ENCODE data around the gene TSEN54.

TSEN54 gene

GRCh38 chr17:75505640-75506039 is 10.7 kb upstream of the TSEN54 start:
- no peak overlapping the region for H3K4me3 Mint-ChIP-seq
- H3K4me1 Mint-ChIP-seq (ENCODE audit: low read depth) = no peaks in the 10 kb centered on the region
- H3K27me3 Mint-ChIP-seq = no peaks in the 10 kb centered on the region
- no peak overlapping the region for H3K27ac Mint-ChIP-seq
- H3K36me3 Mint-ChIP-seq = no peaks in the 10 kb centered on the region
- no peaks in the 10 kb centered on the region for H3K9me3 Mint-ChIP-seq (ENCODE audit: low read depth)

- H3K27me3 Mint-ChIP-seq = no peaks in the 10 kb centered on the region
- H3K4me1 Mint-ChIP-seq (ENCODE audit: low read depth) = no peaks in the 10 kb centered on the region
- H3K27ac Mint-ChIP-seq = no peak overlapping the region
- no peaks in the 10 kb centered on the region for H3K9me3 Mint-ChIP-seq (ENCODE audit: low read depth)
- H3K36me3 Mint-ChIP-seq = no peaks in the 10 kb centered on the region
- no peak overlapping the region for H3K4me3 Mint-ChIP-seq
These were observed 10.2 kb upstream of the TSEN54 start for GRCh38 chr17:75506134-75506533.

GRCh38 chr17:75506888-75507287 is 9.4 kb upstream of the TSEN54 start:
- Mint-ChIP-seq H3K27ac (no peak overlapping the region), H3K9me3 (ENCODE audit: low read depth) (no peaks in the 10 kb centered on the region), H3K4me3 (no peak overlapping the region)

GRCh38 chr17:75507733-75508719 is 8.3 kb upstream of the TSEN54 start:
- no peaks in the 10 kb centered on the region for H3K27me3 Mint-ChIP-seq
- H3K9me3 Mint-ChIP-seq (ENCODE audit: low read depth) = no peaks in the 10 kb centered on the region
- no peak overlapping the region for H3K4me3 Mint-ChIP-seq
- H3K4me1 Mint-ChIP-seq (ENCODE audit: low read depth) = no peaks in the 10 kb centered on the region
- H3K36me3 Mint-ChIP-seq = no peaks in the 10 kb centered on the region
- H3K27ac Mint-ChIP-seq = no peak overlapping the region

More at GRCh38 chr17:75506888-75507287, 9.4 kb upstream of the TSEN54 start:
- Mint-ChIP-seq H3K27me3 (no peaks in the 10 kb centered on the region), H3K4me1 (ENCODE audit: low read depth) (no peaks in the 10 kb centered on the region), H3K36me3 (no peaks in the 10 kb centered on the region)

- Mint-ChIP-seq H3K9me3 (ENCODE audit: low read depth) (no peaks in the 10 kb centered on the region), H3K4me1 (ENCODE audit: low read depth) (no peaks in the 10 kb centered on the region), H3K27me3 (no peaks in the 10 kb centered on the region), H3K4me3 (no peak overlapping the region), H3K36me3 (no peaks in the 10 kb centered on the region), H3K27ac (no peak overlapping the region)
These were observed 7.4 kb upstream of the TSEN54 start for GRCh38 chr17:75508931-75509361.

- no peaks in the 10 kb centered on the region for H3K27me3 Mint-ChIP-seq
These were observed 6.6 kb upstream of the TSEN54 start for GRCh38 chr17:75509528-75510258.

GRCh38 chr17:75511270-75511609 is 5.1 kb upstream of the TSEN54 start:
- H3K4me3 Mint-ChIP-seq = no peak overlapping the region
- H3K9me3 Mint-ChIP-seq (ENCODE audit: low read depth) = no peaks in the 10 kb centered on the region

More at GRCh38 chr17:75509528-75510258, 6.6 kb upstream of the TSEN54 start:
- Mint-ChIP-seq H3K36me3 (no peaks in the 10 kb centered on the region), H3K9me3 (ENCODE audit: low read depth) (no peaks in the 10 kb centered on the region), H3K27ac (no peak overlapping the region), H3K4me1 (ENCODE audit: low read depth) (no peaks in the 10 kb centered on the region), H3K4me3 (no peak overlapping the region)

GRCh38 chr17:75511610-75512575 is 4.4 kb upstream of the TSEN54 start:
- Mint-ChIP-seq H3K4me1 (ENCODE audit: low read depth) (no peaks in the 10 kb centered on the region), H3K27ac (no peak overlapping the region), H3K27me3 (no peaks in the 10 kb centered on the region), H3K9me3 (ENCODE audit: low read depth) (no peaks in the 10 kb centered on the region), H3K36me3 (no peaks in the 10 kb centered on the region), H3K4me3 (no peak overlapping the region)

More at GRCh38 chr17:75511270-75511609, 5.1 kb upstream of the TSEN54 start:
- Mint-ChIP-seq H3K36me3 (no peaks in the 10 kb centered on the region), H3K27me3 (no peaks in the 10 kb centered on the region), H3K4me1 (ENCODE audit: low read depth) (no peaks in the 10 kb centered on the region), H3K27ac (no peak overlapping the region)

- Mint-ChIP-seq H3K9me3 (ENCODE audit: low read depth) (no peaks in the 10 kb centered on the region), H3K27ac (no peak overlapping the region), H3K36me3 (peaks cover 5% of the 10 kb centered on the region), H3K4me1 (ENCODE audit: low read depth) (peaks cover 10% of the 10 kb centered on the region), H3K4me3 (no peak overlapping the region), H3K27me3 (no peaks in the 10 kb centered on the region)
These were observed 3.2 kb upstream of the TSEN54 start for GRCh38 chr17:75512926-75513640.

GRCh38 chr17:75513641-75514000 is 2.7 kb upstream of the TSEN54 start:
- no peak overlapping the region for H3K4me3 Mint-ChIP-seq
- peaks cover 10% of the 10 kb centered on the region for H3K36me3 Mint-ChIP-seq
- H3K27me3 Mint-ChIP-seq = no peaks in the 10 kb centered on the region
- H3K4me1 Mint-ChIP-seq (ENCODE audit: low read depth) = peaks cover 16% of the 10 kb centered on the region
- H3K27ac Mint-ChIP-seq = no peak overlapping the region
- H3K9me3 Mint-ChIP-seq (ENCODE audit: low read depth) = no peaks in the 10 kb centered on the region

- Mint-ChIP-seq H3K4me3 (peak overlapping the region; percentile 56), H3K27ac (no peak overlapping the region), H3K36me3 (peaks cover 10% of the 10 kb centered on the region), H3K4me1 (ENCODE audit: low read depth) (peaks cover 22% of the 10 kb centered on the region), H3K9me3 (ENCODE audit: low read depth) (no peaks in the 10 kb centered on the region), H3K27me3 (no peaks in the 10 kb centered on the region)
These were observed 1.9 kb upstream of the TSEN54 start for GRCh38 chr17:75514299-75514918.

- H3K27ac Mint-ChIP-seq = no peak overlapping the region
- peaks cover 22% of the 10 kb centered on the region for H3K4me1 Mint-ChIP-seq (ENCODE audit: low read depth)
- H3K4me3 Mint-ChIP-seq = peak overlapping the region; percentile 80
- peaks cover 10% of the 10 kb centered on the region for H3K36me3 Mint-ChIP-seq
- no peaks in the 10 kb centered on the region for H3K27me3 Mint-ChIP-seq
- H3K9me3 Mint-ChIP-seq (ENCODE audit: low read depth) = no peaks in the 10 kb centered on the region
These were observed 1.3 kb upstream of the TSEN54 start for GRCh38 chr17:75514919-75515495.

GRCh38 chr17:75515496-75516254 is 653 bp upstream of the TSEN54 start, which contains the start of gene CASKIN2:
CASKIN2 (minus strand) TSS chr17:75515537; CDS start chr17:75513804, 1,733 bp downstream.
- Mint-ChIP-seq H3K4me3 (peak within 1 kb of the TSS; percentile 80), H3K9me3 (ENCODE audit: low read depth) (no peaks in the 10 kb centered on the region), H3K27me3 (no peaks in the 10 kb centered on the region), H3K27ac (no peak within 1 kb of the TSS), H3K36me3 (peaks cover 10% of the 10 kb centered on the region), H3K4me1 (ENCODE audit: low read depth) (peaks cover 22% of the 10 kb centered on the region)

Measured in activated naive CD8-positive, alpha-beta T cell (primary cell).